Vagina (tissue), 2 donors: ENCODE results near the gene ELOVL6. TPM values are rescaled to one million over a fixed set of nuclear protein-coding genes. Genes with fewer than 3 reads are reported as not detected.
A peak's percentile ranks its signal among the peaks of the same experiment; 100 is the strongest.

ENCODE experiments used
- DNase-seq, 2 donors: peaks; one replicate each; pipeline ENCODE4 v3.0.0-alpha.2; 2017; ENCODE audit errors: extremely low spot score in 2 of 2
- H3K27ac ChIP-seq: fragments of 200-600 bp; sonication (generic); one replicate; pipeline ENCODE4 v1.5.1; 2019
- H3K27me3 ChIP-seq: fragments of 200-600 bp; sonication (generic); one replicate; pipeline ENCODE4 v1.5.1; 2019
- H3K36me3 ChIP-seq, 2 donors: fragments of 200-600 bp; sonication (generic); one replicate each; pipeline ENCODE4 v1.5.1; 2017 to 2019
- H3K4me1 ChIP-seq: fragments of 200-600 bp; sonication (generic); one replicate; pipeline ENCODE4 v1.5.1; 2019
- H3K4me3 ChIP-seq, 2 donors: fragments of 200-600 bp; sonication (generic); 1 replicate in 1 of 2; 2 replicates in 1 of 2; pipeline ENCODE4 v1.5.1; 2016 to 2019
- H3K9me3 ChIP-seq: fragments of 200-600 bp; sonication (generic); one replicate; pipeline ENCODE4 v1.5.1; 2019
- POLR2A ChIP-seq, 2 donors: fragments of 450-650 bp; IDR thresholded peaks; one replicate each; pipeline ENCODE4 v1.6.1; 2017; ENCODE audit warnings: antibody characterized with exemption in 2 of 2, mild to moderate bottlenecking in 2 of 2, moderate library complexity in 2 of 2
- POLR2AphosphoS5 ChIP-seq, 2 donors: sonication (generic); formaldehyde crosslinking; IDR thresholded peaks; one replicate each; pipeline ENCODE4 v1.9.0; 2017; ENCODE audit warnings: antibody characterized with exemption in 2 of 2, mild to moderate bottlenecking in 2 of 2, low read depth in 1 of 2; ENCODE audit not compliant: insufficient read depth in 1 of 2
- intact Hi-C: fragments of 100-400 bp; cut with DNase I; formaldehyde crosslinking; loops from one replicate; pipeline ENCODE4 v1.15.1; 2023
- total RNA-seq: library from RNA; depleted of rRNA; stranded (reverse); fragments of >200 nt; gene quantifications from one replicate; pipeline ENCODE4 v1.2.3, GENCODE V29; 2016
- TF ChIP-seq, protein P1 (sequence below), 3 experiments: fragments of 450-650 bp in 2 of 3; fragments of 200-600 bp in 1 of 3; sonication (generic) in 1 of 3; IDR thresholded peaks; one replicate each; pipeline ENCODE4 v1.5.1; 2017 to 2019; ENCODE audit warnings: antibody characterized with exemption in 3 of 3, mild to moderate bottlenecking in 2 of 3, moderate library complexity in 2 of 3

ELOVL6 gene
- total RNA-seq, 1 donor from 2014 or later = 9.1 TPM

DNA sequence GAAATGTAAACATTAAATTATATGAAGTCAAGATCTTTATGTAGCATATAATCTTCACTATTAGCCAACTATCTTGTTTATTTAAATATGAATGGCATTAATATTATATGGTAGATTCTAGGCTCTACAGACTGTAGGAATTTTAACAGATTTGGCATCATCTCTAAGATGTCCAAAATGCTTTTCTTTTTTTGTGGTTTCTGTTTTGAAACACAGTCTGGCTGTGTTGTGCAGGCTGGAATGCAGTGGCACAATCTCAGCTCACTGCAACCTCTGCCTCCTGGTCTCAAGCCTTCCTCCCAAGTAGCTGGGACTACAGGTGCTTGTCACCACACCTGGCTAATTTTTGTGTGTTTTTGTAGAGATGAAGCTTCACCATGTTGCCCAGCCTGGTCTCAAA lies 76.2 kb downstream of the ELOVL6 start:
- intact Hi-C loops = no loop called here
- Histone ChIP-seq H3K27me3 (no peaks in the 10 kb centered on the region), H3K4me1 (no peaks in the 10 kb centered on the region), H3K4me3 (no peak overlapping the region), H3K9me3 (no peaks in the 10 kb centered on the region), H3K27ac (no peak overlapping the region), H3K36me3 (no peaks in the 10 kb centered on the region)
- TF ChIP-seq POLR2AphosphoS5 (IDR thresholded peaks at IDR 0.05; ENCODE audit: insufficient read depth in 1 of 2, low read depth in 1 of 2) = no peak
- TF ChIP-seq, protein P1, sequence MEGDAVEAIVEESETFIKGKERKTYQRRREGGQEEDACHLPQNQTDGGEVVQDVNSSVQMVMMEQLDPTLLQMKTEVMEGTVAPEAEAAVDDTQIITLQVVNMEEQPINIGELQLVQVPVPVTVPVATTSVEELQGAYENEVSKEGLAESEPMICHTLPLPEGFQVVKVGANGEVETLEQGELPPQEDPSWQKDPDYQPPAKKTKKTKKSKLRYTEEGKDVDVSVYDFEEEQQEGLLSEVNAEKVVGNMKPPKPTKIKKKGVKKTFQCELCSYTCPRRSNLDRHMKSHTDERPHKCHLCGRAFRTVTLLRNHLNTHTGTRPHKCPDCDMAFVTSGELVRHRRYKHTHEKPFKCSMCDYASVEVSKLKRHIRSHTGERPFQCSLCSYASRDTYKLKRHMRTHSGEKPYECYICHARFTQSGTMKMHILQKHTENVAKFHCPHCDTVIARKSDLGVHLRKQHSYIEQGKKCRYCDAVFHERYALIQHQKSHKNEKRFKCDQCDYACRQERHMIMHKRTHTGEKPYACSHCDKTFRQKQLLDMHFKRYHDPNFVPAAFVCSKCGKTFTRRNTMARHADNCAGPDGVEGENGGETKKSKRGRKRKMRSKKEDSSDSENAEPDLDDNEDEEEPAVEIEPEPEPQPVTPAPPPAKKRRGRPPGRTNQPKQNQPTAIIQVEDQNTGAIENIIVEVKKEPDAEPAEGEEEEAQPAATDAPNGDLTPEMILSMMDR (IDR thresholded peaks at IDR 0.05) = no peak
- no peak for TF ChIP-seq POLR2A (IDR thresholded peaks at IDR 0.05)
- DNase-seq = no peak

DNA sequence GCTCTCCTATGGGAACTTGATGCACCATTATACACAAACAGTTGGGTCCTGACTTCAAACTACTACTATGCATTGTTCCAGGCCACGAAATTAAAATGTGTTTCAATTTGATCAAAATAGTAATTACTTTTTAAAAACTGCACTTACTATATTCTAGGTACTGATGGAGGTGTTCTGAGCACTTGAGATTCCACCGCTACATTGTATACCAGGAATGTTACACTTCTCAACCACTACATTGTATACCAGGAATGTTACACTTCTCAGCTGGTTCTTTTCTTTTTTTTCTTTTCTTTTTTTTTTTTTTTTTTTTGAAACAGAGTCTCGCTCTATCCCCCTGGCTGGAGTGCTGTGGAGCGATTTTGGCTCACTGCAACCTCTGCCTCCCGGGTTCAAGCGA lies 77.9 kb downstream of the ELOVL6 start:
- Histone ChIP-seq H3K27ac (no peak overlapping the region), H3K36me3 (no peaks in the 10 kb centered on the region), H3K4me3 (no peak overlapping the region), H3K4me1 (no peaks in the 10 kb centered on the region), H3K27me3 (no peaks in the 10 kb centered on the region), H3K9me3 (no peaks in the 10 kb centered on the region)
- intact Hi-C loops = no loop called here
- no peak for DNase-seq
- TF ChIP-seq POLR2A (IDR thresholded peaks at IDR 0.05) (no peak), POLR2AphosphoS5 (IDR thresholded peaks at IDR 0.05; ENCODE audit: insufficient read depth in 1 of 2, low read depth in 1 of 2) (no peak)
- TF ChIP-seq, protein P1 (IDR thresholded peaks at IDR 0.05) = no peak

DNA sequence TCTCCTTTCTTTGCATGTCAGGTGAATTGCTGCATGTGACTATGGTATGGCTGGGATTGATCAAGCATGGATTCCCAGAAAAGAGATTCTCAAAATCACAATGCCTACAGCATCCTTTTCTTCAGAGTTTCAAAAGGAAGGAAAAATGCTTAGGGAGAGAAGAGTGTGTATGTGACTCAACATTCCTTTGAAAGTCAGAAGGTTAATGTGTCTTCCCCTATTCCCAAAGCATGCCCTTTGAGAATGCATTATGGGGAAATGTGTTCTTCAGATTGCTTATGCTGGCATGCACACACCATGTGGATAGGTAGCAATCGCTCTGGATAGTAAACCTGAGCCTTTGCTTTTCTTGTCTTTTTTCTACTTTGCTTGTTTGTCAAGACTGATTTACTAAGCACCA lies 78.5 kb downstream of the ELOVL6 start:
- intact Hi-C loops = no loop called here
- no peaks in the 10 kb centered on the region for H3K4me1 ChIP-seq
- no peak overlapping the region for H3K4me3 ChIP-seq
- no peaks in the 10 kb centered on the region for H3K9me3 ChIP-seq
- H3K36me3 ChIP-seq = no peaks in the 10 kb centered on the region
- H3K27ac ChIP-seq = no peak overlapping the region
- H3K27me3 ChIP-seq = no peaks in the 10 kb centered on the region
- DNase-seq = no peak
- TF ChIP-seq, protein P1 (IDR thresholded peaks at IDR 0.05) = no peak

DNA sequence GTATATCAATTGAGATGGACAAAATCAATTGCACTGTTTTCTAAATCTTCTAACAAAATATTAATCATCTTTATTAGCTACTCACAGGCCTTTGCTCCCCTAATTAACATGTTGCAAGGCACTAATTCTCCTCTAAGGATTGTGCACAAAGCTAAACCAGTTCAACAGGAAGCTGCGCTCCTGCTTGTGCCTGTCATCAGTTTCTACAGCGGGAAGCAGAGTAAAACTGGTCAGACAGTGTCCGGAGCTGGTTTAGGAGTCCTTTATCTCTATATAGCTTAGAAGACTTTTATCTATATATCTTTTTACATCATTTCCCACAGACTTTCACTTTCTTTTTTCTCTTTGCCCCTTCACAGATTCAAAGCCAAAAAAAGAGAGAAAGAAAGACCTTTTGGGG lies 79.1 kb downstream of the ELOVL6 start:
- Histone ChIP-seq H3K9me3 (no peaks in the 10 kb centered on the region), H3K27ac (no peak overlapping the region), H3K4me3 (no peak overlapping the region), H3K27me3 (no peaks in the 10 kb centered on the region), H3K36me3 (no peaks in the 10 kb centered on the region), H3K4me1 (no peaks in the 10 kb centered on the region)
- TF ChIP-seq POLR2A (IDR thresholded peaks at IDR 0.05) (no peak), POLR2AphosphoS5 (IDR thresholded peaks at IDR 0.05; ENCODE audit: insufficient read depth in 1 of 2, low read depth in 1 of 2) (peak in 1 of 2 donors; percentile 51)
- TF ChIP-seq, protein P1 (IDR thresholded peaks at IDR 0.05) = no peak
- DNase-seq = no peak
- intact Hi-C loops = no loop called here

DNA sequence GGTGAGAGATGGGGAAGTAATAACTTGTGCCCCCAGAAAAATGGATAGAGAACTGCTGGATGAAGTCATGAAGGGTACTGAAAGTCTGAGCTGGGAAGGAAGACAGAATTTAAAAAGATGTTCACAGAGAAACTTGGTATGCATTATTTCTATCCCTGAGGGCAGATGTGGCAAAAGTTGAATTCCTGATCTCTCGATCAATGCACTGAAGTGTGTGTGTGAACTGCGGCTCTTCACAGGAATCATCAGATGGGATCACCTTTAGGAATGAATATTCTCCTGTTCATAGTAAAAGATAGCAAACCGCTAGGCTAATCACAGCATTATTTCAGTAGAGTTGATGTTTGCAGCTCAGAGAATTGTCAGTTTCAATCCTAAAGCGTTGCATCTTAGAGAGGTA lies 86.4 kb downstream of the ELOVL6 start:
- no peaks in the 10 kb centered on the region for H3K36me3 ChIP-seq
- TF ChIP-seq POLR2AphosphoS5 (IDR thresholded peaks at IDR 0.05; ENCODE audit: insufficient read depth in 1 of 2, low read depth in 1 of 2) (no peak), POLR2A (IDR thresholded peaks at IDR 0.05) (no peak)
- TF ChIP-seq, protein P1 (IDR thresholded peaks at IDR 0.05) = no peak
- intact Hi-C loops = no loop called here
- no peaks in the 10 kb centered on the region for H3K9me3 ChIP-seq
- no peak overlapping the region for H3K27ac ChIP-seq
- no peaks in the 10 kb centered on the region for H3K27me3 ChIP-seq
- no peak overlapping the region for H3K4me3 ChIP-seq
- peaks cover 2% of the 10 kb centered on the region for H3K4me1 ChIP-seq
- no peak for DNase-seq
